Measurements from ENCODE around the gene SLC9B2.

DNA sequence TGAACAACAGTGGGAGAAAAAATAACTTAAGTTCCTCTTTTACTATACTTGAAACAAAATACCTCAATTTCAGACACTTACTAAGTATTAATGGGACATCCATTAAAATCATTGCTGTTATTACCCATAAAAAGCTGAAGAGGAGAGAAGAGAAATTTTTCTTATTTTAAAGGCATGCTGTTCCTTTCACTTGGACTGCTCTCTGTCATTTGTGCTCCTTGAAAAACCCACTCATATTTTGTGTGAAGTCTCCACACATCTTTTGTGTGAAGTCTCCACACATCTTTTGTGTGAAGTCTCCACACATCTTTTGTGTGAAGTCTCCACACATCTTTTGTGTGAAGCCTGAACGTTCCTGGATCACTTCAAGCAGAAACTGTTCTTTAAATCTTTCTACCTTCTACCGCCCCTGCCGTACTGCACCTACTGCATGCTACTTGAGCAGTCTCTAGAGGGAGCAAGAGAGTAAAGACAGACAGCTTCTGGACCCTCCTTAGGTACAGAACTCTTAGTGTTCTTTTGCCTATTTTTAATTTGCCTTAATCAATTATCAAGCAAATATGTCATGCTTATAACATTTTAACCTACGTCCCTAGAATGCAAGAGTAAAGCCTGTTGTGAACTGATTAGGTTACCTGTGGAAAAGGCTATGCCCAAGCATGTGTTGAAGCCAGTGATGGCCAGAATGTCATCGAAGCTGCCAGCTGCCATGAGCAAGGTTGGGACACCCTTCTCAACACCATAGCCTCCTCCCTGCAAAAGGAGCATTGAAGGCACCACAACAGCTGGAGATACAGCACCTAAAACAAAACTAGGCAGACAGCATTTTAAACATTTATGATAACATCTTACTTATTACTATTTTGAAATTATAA is 29.9 kb downstream of the SLC9B2 start:
- TF ChIP-seq, protein P1, sequence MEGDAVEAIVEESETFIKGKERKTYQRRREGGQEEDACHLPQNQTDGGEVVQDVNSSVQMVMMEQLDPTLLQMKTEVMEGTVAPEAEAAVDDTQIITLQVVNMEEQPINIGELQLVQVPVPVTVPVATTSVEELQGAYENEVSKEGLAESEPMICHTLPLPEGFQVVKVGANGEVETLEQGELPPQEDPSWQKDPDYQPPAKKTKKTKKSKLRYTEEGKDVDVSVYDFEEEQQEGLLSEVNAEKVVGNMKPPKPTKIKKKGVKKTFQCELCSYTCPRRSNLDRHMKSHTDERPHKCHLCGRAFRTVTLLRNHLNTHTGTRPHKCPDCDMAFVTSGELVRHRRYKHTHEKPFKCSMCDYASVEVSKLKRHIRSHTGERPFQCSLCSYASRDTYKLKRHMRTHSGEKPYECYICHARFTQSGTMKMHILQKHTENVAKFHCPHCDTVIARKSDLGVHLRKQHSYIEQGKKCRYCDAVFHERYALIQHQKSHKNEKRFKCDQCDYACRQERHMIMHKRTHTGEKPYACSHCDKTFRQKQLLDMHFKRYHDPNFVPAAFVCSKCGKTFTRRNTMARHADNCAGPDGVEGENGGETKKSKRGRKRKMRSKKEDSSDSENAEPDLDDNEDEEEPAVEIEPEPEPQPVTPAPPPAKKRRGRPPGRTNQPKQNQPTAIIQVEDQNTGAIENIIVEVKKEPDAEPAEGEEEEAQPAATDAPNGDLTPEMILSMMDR (IDR thresholded peaks at IDR 0.05) = peak; percentile 30 to 58 (median 31)
- no peak for TF ChIP-seq POLR2A (IDR thresholded peaks at IDR 0.05)
